CD8-positive, alpha-beta memory T cell (primary cell): ENCODE data around the gene CST11. TPM values are rescaled to one million over a fixed set of nuclear protein-coding genes. Genes with fewer than 3 reads are reported as not detected.

ENCODE experiments used
- CTCF ChIA-PET: fragments of 350-600 bp; sonication (Branson Sonifier 250); formaldehyde crosslinking; loops from one replicate; lab custom pipeline; 2021; ENCODE audit warnings: antibody characterized with exemption; lab: Charles Lee
- POLR2A ChIA-PET: fragments of 350-600 bp; sonication (Branson Sonifier 250); formaldehyde crosslinking; loops from one replicate; lab custom pipeline; 2021; ENCODE audit warnings: antibody characterized with exemption; lab: Charles Lee
- DNase-seq, 5 donors: peaks; one replicate each; pipeline versions ENCODE4 v3.0.0 to v3.0.0-alpha.2; 2020 to 2022; ENCODE audit warnings: mixed read lengths in 1 of 5
- H3K27ac ChIP-seq: one replicate; pipeline ENCODE4 v1.7.0; 2013; ENCODE audit warnings: low read depth, mild to moderate bottlenecking, low read length, moderate library complexity
- H3K27me3 ChIP-seq: 2 replicates; pipeline ENCODE4 v1.7.0; 2013; ENCODE audit warnings: low read length, mild to moderate bottlenecking; ENCODE audit not compliant: insufficient read depth, poor library complexity, severe bottlenecking
- H3K36me3 ChIP-seq: 2 replicates; pipeline ENCODE4 v1.7.0; 2013; ENCODE audit warnings: mild to moderate bottlenecking, low read length, moderate library complexity; ENCODE audit not compliant: insufficient read depth
- H3K4me1 ChIP-seq: 2 replicates; pipeline ENCODE4 v1.7.0; 2013; ENCODE audit warnings: mild to moderate bottlenecking, low read length, moderate library complexity; ENCODE audit not compliant: insufficient read depth
- H3K4me3 ChIP-seq: 2 replicates; pipeline ENCODE4 v1.7.0; 2013; ENCODE audit warnings: mild to moderate bottlenecking, low read length
- H3K9me3 ChIP-seq: 2 replicates; pipeline ENCODE4 v1.7.0; 2013; ENCODE audit warnings: mild to moderate bottlenecking, low read length
- H3K27ac Mint-ChIP-seq, 8 donors: one replicate each; pipeline ENCODE4 v1.8.0; 2020 to 2021; ENCODE audit warnings: mixed read lengths in 8 of 8, mild to moderate bottlenecking in 6 of 8, inconsistent platforms in 3 of 8, moderate library complexity in 3 of 8
- H3K27me3 Mint-ChIP-seq, 2 donors: one replicate each; pipeline ENCODE4 v1.8.0; 2020 to 2021; ENCODE audit warnings: mixed read lengths in 2 of 2, mild to moderate bottlenecking in 1 of 2, moderate library complexity in 1 of 2
- H3K36me3 Mint-ChIP-seq, 3 donors: one replicate each; pipeline ENCODE4 v1.8.0; 2020 to 2021; ENCODE audit warnings: mixed read lengths in 3 of 3, inconsistent platforms in 1 of 3, mild to moderate bottlenecking in 1 of 3
- H3K4me1 Mint-ChIP-seq, 3 donors: one replicate each; pipeline ENCODE4 v1.8.0; 2020 to 2021; ENCODE audit warnings: mixed read lengths in 3 of 3, inconsistent platforms in 1 of 3, mild to moderate bottlenecking in 1 of 3
- H3K4me3 Mint-ChIP-seq, 7 donors: one replicate each; pipeline ENCODE4 v1.8.0; 2020 to 2021; ENCODE audit warnings: mixed read lengths in 7 of 7, mild to moderate bottlenecking in 6 of 7, moderate library complexity in 4 of 7, inconsistent platforms in 2 of 7
- H3K9me3 Mint-ChIP-seq, 5 donors: one replicate each; pipeline ENCODE4 v1.8.0; 2020 to 2022; ENCODE audit warnings: mixed read lengths in 5 of 5, mild to moderate bottlenecking in 3 of 5, moderate library complexity in 2 of 5, inconsistent platforms in 1 of 5
- polyA plus RNA-seq: library from polyadenylated mRNA; unstranded; fragments of 300-500 nt; fragmentation: Illumina TruSeq; gene quantifications from one replicate; pipeline ENCODE4 v1.2.3, GENCODE V29; 2021
- total RNA-seq, 2 experiments: library from RNA; stranded (reverse); gene quantifications; one replicate each; pipeline ENCODE4 v1.2.3, GENCODE V29; 2021

CST11 gene
- total and polyA plus RNA-seq, 3 experiments from 2014 or later = not detected

DNA sequence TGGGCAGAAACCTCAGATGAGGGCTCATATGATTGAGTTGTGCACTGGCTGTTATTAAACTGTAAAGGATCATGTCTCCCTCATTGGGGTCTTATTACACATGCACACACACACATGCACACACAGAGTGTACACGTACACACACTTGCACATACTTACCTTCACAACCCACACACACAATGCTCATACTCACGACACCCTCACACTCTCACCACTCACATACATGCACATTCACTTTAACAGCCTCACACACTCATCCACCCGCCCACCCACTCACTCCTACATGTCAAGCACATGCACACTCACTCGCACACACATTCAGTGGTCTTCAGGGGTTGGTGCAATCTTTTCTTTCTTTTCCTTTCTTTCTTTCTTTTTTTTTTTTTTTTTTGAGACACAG lies 7.8 kb downstream of the CST11 start:
- Mint-ChIP-seq H3K9me3 (no peaks in the 10 kb centered on the region), H3K4me1 (peaks cover 7 to 11% (median 7%) of the 10 kb centered on the region in 3 donors), H3K36me3 (no peaks in the 10 kb centered on the region), H3K4me3 (no peak overlapping the region), H3K27ac (peak overlapping the region in 1 of 8 donors; percentile 4), H3K27me3 (peaks cover 0 to 2% of the 10 kb centered on the region in 2 donors)
- POLR2A ChIA-PET = no interaction called here
- Histone ChIP-seq H3K27ac (no peak overlapping the region), H3K9me3 (no peaks in the 10 kb centered on the region), H3K4me1 (no peaks in the 10 kb centered on the region), H3K4me3 (no peak overlapping the region), H3K27me3 (no peaks in the 10 kb centered on the region), H3K36me3 (no peaks in the 10 kb centered on the region)
- DNase-seq = no peak
- CTCF ChIA-PET = no interaction called here

DNA sequence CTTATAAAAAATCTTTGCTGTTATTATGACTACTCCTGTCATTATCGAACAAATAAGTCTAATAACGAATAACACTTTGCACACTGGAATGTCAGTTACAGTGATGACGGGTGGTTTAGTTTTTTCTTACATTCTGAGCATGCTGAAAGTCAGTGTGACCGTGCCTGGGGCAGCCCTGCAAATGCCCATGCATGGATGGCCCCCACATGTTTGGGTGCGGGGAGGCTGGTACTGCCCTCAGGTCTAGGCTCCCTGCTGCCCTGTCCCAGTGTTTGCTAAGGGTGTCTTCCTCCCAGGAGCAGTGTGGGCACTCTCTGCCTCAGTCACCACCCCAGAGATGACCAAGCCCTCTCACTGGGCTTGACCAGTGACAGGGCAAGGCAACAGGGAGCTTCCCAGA lies 10.2 kb downstream of the CST11 start:
- H3K9me3 ChIP-seq = no peaks in the 10 kb centered on the region
- H3K27ac Mint-ChIP-seq = peak overlapping the region in 1 of 8 donors; percentile 23
- H3K4me1 ChIP-seq = no peaks in the 10 kb centered on the region
- no peak overlapping the region for H3K27ac ChIP-seq
- H3K27me3 Mint-ChIP-seq = peaks cover 0 to 2% of the 10 kb centered on the region in 2 donors
- H3K36me3 ChIP-seq = no peaks in the 10 kb centered on the region
- peaks cover 0 to 4% (median 0%) of the 10 kb centered on the region in 3 donors for H3K4me1 Mint-ChIP-seq
- H3K4me3 Mint-ChIP-seq = no peak overlapping the region
- H3K36me3 Mint-ChIP-seq = no peaks in the 10 kb centered on the region
- ChIA-PET POLR2A (no interaction called here), CTCF (interaction anchor here (0.7 to 3.9 kb wide), 21 partner anchors 8 to 169 kb away, joined by 3 to 22 read pairs (median 4); partner anchors contain the start of genes CST11 and NAPB)
- H3K27me3 ChIP-seq = no peaks in the 10 kb centered on the region
- no peaks in the 10 kb centered on the region for H3K9me3 Mint-ChIP-seq
- no peak overlapping the region for H3K4me3 ChIP-seq
- no peak for DNase-seq

DNA sequence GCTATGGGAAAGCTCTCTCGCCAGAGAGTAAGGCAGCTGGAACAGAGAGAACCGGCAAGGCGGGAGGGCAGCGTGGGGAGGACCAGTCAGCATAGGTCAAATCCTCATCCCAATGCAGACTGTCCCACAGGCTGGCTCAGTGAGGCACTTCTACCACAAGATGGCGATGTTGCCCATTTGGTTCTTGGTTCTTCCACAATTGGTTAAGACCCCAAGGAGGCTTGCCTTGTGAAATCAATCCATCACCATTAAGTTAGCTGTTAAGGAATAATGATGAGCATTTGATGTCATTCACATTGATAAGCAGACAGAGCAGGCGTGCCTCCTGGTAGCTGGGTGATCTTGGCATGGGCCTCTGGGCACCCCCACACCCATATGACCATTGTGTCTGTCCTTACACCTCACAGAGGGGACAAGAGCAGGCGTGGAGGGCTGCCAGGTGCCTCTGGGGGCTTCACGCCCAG lies 10.8 kb downstream of the CST11 start:
- H3K4me1 Mint-ChIP-seq = peaks cover 0 to 4% (median 0%) of the 10 kb centered on the region in 3 donors
- no peak overlapping the region for H3K4me3 ChIP-seq
- no peak overlapping the region for H3K27ac ChIP-seq
- H3K4me3 Mint-ChIP-seq = no peak overlapping the region
- peaks cover 0 to 2% of the 10 kb centered on the region in 2 donors for H3K27me3 Mint-ChIP-seq
- no peaks in the 10 kb centered on the region for H3K27me3 ChIP-seq
- H3K9me3 ChIP-seq = no peaks in the 10 kb centered on the region
- H3K36me3 Mint-ChIP-seq = no peaks in the 10 kb centered on the region
- DNase-seq = peak; percentile 41 to 73 (median 47)
- no peaks in the 10 kb centered on the region for H3K4me1 ChIP-seq
- no peaks in the 10 kb centered on the region for H3K9me3 Mint-ChIP-seq
- no peak overlapping the region for H3K27ac Mint-ChIP-seq
- POLR2A ChIA-PET = no interaction called here
- CTCF ChIA-PET = interaction anchor here (0.7 to 3.9 kb wide), 20 partner anchors 8 to 170 kb away, joined by 3 to 22 read pairs (median 4); partner anchors contain the start of genes CST11 and NAPB
- no peaks in the 10 kb centered on the region for H3K36me3 ChIP-seq

DNA sequence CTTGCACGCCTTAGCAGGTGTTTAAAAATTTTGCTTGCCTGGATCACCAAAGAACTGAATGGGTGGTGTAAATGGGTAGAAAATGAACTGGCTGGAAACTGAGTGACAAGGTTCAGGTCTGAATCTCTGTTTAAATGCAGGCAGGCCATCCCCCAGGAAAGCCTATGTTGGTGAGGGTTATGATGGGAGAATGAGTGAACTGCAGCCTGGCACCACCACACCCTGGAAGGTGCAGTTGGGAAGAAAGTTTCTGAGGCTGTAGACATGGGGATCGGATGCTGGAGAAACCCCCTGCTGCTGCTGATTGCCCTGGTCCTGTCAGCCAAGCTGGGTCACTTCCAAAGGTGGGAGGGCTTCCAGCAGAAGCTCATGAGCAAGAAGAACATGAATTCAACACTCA lies 12.7 kb downstream of the CST11 start:
- ChIA-PET POLR2A (no interaction called here), CTCF (interaction anchor here (1.1 to 1.7 kb wide), 2 partner anchors 90 to 168 kb away, joined by 3 to 5 read pairs; no protein-coding TSS in a partner anchor)
- Mint-ChIP-seq H3K9me3 (no peaks in the 10 kb centered on the region), H3K4me3 (no peak overlapping the region), H3K27me3 (peaks cover 0 to 2% of the 10 kb centered on the region in 2 donors), H3K27ac (no peak overlapping the region), H3K36me3 (no peaks in the 10 kb centered on the region), H3K4me1 (peaks cover 0 to 4% (median 0%) of the 10 kb centered on the region in 3 donors)
- H3K4me1 ChIP-seq = no peaks in the 10 kb centered on the region
- no peak overlapping the region for H3K27ac ChIP-seq
- no peak overlapping the region for H3K4me3 ChIP-seq
- H3K27me3 ChIP-seq = no peaks in the 10 kb centered on the region
- no peaks in the 10 kb centered on the region for H3K9me3 ChIP-seq
- no peak for DNase-seq
- no peaks in the 10 kb centered on the region for H3K36me3 ChIP-seq

DNA sequence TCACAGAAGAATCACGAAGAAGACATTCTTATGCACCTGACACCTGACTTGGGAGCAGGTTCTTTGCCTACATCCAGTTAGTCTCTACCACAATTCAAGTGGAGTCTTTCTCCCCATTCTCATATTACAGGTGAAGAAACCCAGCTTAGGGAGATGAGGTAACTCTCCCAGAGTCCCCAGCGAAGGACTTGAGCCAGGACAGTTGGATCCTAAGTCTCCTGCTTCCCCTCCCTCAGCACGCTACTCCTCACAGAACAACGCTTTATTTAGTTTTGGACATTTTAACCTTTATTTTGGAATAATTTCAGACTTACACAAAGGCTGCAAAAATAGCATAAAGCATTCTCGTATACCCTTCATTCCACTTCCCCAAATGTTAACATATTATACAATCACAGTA lies 14.0 kb downstream of the CST11 start:
- Mint-ChIP-seq H3K9me3 (no peaks in the 10 kb centered on the region), H3K27me3 (peaks cover 0 to 2% of the 10 kb centered on the region in 2 donors), H3K4me1 (peaks cover 0 to 4% (median 0%) of the 10 kb centered on the region in 3 donors), H3K27ac (no peak overlapping the region), H3K4me3 (no peak overlapping the region), H3K36me3 (no peaks in the 10 kb centered on the region)
- Histone ChIP-seq H3K27me3 (no peaks in the 10 kb centered on the region), H3K36me3 (no peaks in the 10 kb centered on the region), H3K27ac (no peak overlapping the region), H3K4me3 (no peak overlapping the region), H3K4me1 (no peaks in the 10 kb centered on the region), H3K9me3 (no peaks in the 10 kb centered on the region)
- ChIA-PET CTCF (no interaction called here), POLR2A (no interaction called here)
- no peak for DNase-seq

DNA sequence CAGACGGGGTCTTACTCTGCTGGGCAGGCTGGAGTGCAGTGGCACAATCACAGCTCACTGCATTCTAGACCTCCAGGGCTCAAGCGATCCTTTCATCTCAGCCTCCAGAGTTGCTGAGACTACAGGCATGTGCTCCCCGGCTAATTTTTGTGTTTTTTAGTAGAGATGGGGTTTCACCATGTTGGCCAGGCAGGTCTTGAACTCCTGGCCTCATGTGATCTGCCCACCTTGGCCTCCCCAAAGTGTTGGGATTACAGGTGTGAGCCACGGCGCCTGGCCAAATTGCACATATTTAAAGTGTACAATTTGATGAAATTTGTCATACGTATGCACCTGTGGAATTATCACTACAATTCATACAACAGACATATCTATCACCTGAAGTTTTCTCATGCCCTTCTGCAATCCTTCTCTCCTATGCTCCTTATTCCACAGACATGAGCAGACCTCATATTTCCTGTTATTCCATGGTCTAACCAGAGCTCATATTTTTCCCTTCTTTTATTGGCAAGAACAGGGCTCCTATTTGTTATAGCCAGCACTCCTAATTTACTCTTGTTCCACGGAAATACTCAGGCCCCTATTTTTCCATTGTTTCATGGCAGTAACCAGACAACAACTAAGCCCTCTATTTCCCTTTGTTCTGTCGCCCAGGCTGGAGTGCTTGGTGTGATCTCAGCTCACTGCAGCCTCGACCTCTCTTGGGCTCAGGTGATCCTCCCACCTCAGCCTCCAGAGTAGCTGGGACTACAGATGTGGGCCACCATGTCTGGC lies 15.4 kb downstream of the CST11 start:
- no peak overlapping the region for H3K4me3 Mint-ChIP-seq
- H3K27ac Mint-ChIP-seq = peak overlapping the region in 1 of 8 donors; percentile 33
- H3K36me3 Mint-ChIP-seq = no peaks in the 10 kb centered on the region
- POLR2A ChIA-PET = interaction anchor here (0.6 to 0.7 kb wide), 2 partner anchors 13 to 90 kb away, joined by 3 read pairs; no protein-coding TSS in a partner anchor
- no peak for DNase-seq
- no peaks in the 10 kb centered on the region for H3K9me3 Mint-ChIP-seq
- H3K27ac ChIP-seq = no peak overlapping the region
- CTCF ChIA-PET = interaction anchor here (1.0 kb wide), 1 partner anchor 10 kb away, joined by 5 read pairs; no protein-coding TSS in a partner anchor
- H3K27me3 ChIP-seq = no peaks in the 10 kb centered on the region
- H3K4me1 ChIP-seq = no peaks in the 10 kb centered on the region
- no peak overlapping the region for H3K4me3 ChIP-seq
- H3K9me3 ChIP-seq = no peaks in the 10 kb centered on the region
- peaks cover 0 to 2% of the 10 kb centered on the region in 2 donors for H3K27me3 Mint-ChIP-seq
- peaks cover 0 to 4% (median 0%) of the 10 kb centered on the region in 3 donors for H3K4me1 Mint-ChIP-seq
- no peaks in the 10 kb centered on the region for H3K36me3 ChIP-seq

DNA sequence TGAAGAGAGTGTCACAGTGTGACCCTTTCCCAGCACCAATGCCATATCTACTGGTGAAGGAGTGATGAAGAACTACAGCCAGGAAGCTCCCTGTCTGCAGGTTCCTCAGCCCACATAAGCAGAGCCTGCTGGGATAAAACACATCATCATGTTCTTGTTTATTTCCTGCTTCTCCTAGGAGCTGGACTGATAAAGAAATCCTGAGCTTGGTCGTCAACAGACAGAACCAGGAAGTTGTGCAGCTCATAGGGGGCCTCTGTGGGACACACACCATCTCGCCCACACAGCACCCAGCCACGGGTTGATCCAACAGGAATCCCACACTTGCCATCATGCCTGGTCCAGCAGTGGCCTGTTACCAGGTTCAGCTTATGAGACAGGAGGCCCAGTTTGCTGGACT lies 16.0 kb downstream of the CST11 start:
- CTCF ChIA-PET = interaction anchor here (1.0 kb wide), 1 partner anchor 10 kb away, joined by 5 read pairs; no protein-coding TSS in a partner anchor
- H3K36me3 Mint-ChIP-seq = no peaks in the 10 kb centered on the region
- POLR2A ChIA-PET = interaction anchor here (0.6 kb wide), 1 partner anchor 90 kb away, joined by 3 read pairs; no protein-coding TSS in a partner anchor
- no peaks in the 10 kb centered on the region for H3K27me3 ChIP-seq
- no peak overlapping the region for H3K4me3 ChIP-seq
- H3K27me3 Mint-ChIP-seq = peaks cover 0 to under 1% of the 10 kb centered on the region in 2 donors
- H3K27ac Mint-ChIP-seq = no peak overlapping the region
- no peak for DNase-seq
- H3K9me3 Mint-ChIP-seq = no peaks in the 10 kb centered on the region
- peaks cover 0 to under 1% (median 0%) of the 10 kb centered on the region in 3 donors for H3K4me1 Mint-ChIP-seq
- H3K4me3 Mint-ChIP-seq = no peak overlapping the region
- H3K9me3 ChIP-seq = no peaks in the 10 kb centered on the region
- H3K27ac ChIP-seq = no peak overlapping the region
- no peaks in the 10 kb centered on the region for H3K36me3 ChIP-seq
- no peaks in the 10 kb centered on the region for H3K4me1 ChIP-seq
